ENCODE measurements around the gene C2orf81.

- TF ChIP-seq CTCF (IDR thresholded peaks at IDR 0.05; ENCODE audit: low read depth, low read length) (no peak), MAX (IDR thresholded peaks at IDR 0.05; ENCODE audit: low read depth, low read length) (no peak), POLR2A (IDR thresholded peaks at IDR 0.05; ENCODE audit: extremely low read depth, insufficient read length) (no peak)
Measured at GRCh38 chr2:74450570-74451190, 29.3 kb upstream of the C2orf81 start.

All from NB4 (cell line).